GM10266 (cell line): ENCODE data around the gene OR2K2.

Source experiments
- DNase-seq: peaks from one replicate; pipeline ENCODE4 v3.0.0; 2012; ENCODE audit errors: extremely low spot score
- TF ChIP-seq, protein P1 (sequence below): IDR thresholded peaks from 2 replicates; pipeline ENCODE4 v1.5.1; 2012; ENCODE audit warnings: mild to moderate bottlenecking, low read depth; ENCODE audit not compliant: control insufficient read depth, insufficient read depth; ENCODE audit errors: missing control alignments

OR2K2 gene, protein sequence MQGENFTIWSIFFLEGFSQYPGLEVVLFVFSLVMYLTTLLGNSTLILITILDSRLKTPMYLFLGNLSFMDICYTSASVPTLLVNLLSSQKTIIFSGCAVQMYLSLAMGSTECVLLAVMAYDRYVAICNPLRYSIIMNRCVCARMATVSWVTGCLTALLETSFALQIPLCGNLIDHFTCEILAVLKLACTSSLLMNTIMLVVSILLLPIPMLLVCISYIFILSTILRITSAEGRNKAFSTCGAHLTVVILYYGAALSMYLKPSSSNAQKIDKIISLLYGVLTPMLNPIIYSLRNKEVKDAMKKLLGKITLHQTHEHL

DNA sequence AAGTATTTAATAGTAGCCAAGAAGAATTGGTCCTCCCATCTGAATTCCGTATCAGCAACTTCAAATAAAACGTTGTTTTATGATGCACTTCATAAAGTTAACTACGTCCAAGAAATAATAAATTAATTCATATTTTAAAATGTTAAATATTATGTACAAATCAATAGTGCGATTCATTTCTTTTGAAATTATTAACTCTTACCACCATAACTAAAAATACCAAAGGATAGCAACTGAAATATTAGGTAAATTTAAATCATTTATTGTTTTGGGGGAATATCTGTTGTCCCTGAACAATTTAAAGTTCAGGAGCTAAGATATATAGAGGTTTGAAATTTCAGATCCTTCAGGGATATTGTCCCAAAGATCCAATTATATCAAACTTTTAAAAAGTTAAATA lies at the start of gene OR2K2:
Gene OR2K2, minus strand, starts transcription at position 101 of the 400 bp plus-strand sequence. CDS start 1,791 bp downstream, outside the sequence.
- DNase-seq, result no peak
- TF ChIP-seq, protein P1, sequence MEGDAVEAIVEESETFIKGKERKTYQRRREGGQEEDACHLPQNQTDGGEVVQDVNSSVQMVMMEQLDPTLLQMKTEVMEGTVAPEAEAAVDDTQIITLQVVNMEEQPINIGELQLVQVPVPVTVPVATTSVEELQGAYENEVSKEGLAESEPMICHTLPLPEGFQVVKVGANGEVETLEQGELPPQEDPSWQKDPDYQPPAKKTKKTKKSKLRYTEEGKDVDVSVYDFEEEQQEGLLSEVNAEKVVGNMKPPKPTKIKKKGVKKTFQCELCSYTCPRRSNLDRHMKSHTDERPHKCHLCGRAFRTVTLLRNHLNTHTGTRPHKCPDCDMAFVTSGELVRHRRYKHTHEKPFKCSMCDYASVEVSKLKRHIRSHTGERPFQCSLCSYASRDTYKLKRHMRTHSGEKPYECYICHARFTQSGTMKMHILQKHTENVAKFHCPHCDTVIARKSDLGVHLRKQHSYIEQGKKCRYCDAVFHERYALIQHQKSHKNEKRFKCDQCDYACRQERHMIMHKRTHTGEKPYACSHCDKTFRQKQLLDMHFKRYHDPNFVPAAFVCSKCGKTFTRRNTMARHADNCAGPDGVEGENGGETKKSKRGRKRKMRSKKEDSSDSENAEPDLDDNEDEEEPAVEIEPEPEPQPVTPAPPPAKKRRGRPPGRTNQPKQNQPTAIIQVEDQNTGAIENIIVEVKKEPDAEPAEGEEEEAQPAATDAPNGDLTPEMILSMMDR, result no peak

DNA sequence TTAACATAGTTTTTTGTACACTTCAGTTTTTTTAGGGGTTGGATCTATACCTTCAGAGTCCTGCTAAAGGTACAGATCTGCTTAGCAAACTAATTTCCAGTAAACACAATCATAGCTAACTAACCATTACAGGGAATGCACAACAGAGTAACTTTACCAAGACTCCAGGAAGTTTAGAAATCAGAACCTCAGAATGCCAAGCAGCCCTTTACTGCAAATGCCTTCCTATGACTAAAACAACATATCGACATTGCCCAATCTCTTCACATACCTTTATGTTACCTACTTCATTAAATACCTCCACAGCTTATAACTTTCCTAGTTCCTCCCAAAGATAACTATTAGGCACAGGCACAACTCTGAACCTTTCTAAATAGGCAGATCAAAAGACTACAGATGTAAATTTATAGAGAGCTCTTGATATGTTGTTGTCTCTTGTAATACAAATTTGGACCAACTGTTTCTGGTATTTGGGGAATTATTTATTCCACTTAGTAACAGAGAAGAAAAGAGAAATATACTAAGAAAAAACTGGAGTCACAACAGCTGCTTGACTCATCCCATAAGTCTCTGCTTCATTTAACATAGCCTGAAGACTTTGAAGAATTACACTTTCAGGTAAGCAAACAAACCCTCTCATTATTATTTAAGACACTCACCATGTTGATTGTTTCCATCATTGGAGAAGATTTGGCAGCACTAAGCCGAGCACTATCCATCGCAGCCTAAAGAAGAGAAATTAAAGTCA lies 46.0 kb upstream of the OR2K2 start:
- TF ChIP-seq, protein P1, result no peak
- no peak for DNase-seq

DNA sequence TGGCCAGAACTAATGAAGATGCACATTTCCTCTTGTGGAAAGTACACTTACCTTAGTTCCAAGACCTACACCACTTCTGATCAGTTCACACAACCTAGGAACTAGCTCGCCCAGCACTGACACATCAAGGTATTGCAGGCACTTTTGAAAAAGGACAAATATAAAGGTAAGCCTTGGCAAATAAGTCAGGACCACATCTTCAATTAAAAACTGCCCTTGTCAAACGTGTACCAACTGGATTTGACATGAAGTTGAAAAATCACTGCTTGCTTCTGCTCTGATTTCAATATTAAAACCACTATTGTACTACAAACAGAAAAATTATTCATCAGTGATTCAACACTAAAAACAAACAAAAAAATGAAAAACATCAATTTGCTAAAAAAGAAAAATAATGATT lies 45.0 kb upstream of the OR2K2 start:
- TF ChIP-seq, protein P1, result no peak
- no peak for DNase-seq

DNA sequence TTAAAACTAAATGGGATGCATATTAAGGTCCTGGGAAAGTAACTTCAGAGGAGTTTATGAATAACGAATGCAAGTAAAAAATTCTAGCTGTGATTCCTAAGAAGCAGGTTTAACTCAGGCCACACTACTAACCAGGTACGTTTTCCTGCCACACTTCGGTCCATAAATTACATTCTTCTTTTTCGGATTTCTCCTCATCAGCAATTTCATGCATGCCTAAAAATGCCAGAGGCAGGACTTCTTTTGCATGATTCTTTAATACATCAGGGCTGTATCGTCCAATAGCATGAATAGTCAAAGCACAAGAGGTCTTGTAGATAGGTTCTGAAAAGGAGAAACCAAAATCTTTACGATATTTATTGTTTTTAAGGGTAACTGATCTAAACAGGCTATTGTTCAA lies 42.3 kb upstream of the OR2K2 start:
- TF ChIP-seq, protein P1, result no peak
- DNase-seq, result no peak

DNA sequence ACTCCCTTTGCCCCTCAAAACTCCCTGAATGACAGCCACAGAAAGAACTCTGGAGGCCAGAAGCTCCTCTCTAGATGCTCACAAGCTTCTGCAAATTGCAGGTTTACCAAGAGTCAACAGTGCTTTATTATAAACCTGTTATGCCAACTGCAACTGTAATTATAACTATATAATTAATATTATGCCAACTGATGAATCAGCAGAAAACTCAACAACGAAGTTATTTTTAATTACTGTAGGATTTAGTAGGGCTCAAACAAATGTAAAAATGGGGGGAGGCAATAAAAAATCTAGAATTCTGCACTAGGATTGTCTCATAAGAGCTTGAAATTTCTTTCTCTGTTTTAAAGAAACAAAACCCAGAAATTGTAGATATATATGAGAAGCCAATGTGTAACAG lies 37.0 kb upstream of the OR2K2 start:
- DNase-seq, result no peak
- TF ChIP-seq, protein P1, result no peak

DNA sequence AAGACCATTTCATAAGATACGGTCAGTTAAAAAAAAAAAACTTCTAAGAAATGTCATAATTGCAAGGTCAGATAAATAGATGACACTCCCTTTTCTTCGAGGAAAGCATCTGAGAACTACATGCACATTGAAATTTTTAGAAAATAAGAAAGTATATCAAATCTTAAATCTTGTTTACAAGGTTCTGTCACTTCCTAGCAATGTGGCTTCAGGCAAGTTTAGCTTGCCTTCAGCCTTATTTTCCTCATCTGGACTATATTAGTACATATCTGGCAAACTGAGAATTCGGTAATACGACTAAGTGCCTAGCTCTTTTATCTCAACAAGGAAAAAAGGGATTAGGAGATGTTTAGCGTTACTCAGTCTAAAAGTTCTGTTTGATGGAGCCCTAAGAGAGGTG lies 32.5 kb upstream of the OR2K2 start:
- TF ChIP-seq, protein P1, result no peak
- DNase-seq, result no peak

DNA sequence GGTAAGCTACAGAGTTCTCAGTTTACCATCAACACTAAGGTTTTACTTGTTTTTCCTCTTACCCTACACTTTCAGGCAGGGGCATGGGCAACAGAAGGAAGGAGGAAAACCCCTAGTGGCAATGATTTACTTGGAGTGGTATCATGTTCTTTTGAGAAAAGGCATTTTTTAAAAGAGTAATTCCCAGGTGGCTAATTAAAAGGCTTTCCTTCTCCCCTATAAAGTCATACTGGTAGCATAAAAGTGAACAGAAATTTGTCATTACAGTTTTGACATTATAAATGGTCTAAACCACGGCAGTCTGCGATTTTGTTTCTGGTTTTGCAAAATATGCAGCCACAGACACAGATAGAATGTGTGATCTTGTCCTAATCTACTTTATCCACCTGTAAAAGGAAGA lies 30.9 kb upstream of the OR2K2 start:
- DNase-seq, result no peak
- TF ChIP-seq, protein P1, result no peak
